ENCODE measurements around the gene TUBB4B.

TUBB4B gene

DNA sequence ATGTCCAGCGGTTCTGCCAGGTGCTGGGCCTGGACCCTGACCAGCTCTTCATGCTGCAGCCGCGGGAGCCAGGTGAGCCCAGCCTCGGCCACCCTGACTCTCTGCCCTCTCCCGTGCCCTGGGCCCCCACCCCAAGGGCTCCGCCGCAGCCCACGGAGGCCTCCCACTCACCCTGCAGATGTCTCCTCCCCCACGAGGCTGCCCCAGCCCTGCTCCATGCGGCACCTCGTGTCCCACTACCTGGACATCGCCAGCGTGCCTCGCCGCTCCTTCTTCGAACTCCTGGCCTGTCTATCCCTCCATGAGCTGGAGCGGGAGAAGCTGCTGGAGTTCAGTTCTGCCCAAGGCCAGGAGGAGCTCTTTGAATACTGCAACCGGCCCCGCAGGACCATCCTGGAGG, 26.5 kb upstream of the TUBB4B start:
- ChIA-PET POLR2A (interaction anchor here (0.5 to 17.2 kb wide), 7 partner anchors 6 to 513 kb away, joined by 3 to 304 read pairs (median 4); partner anchors contain the start of genes CYSRT1, NDOR1, RNF208 and RNF224), CTCF (interaction anchor here (0.5 to 1.1 kb wide), 2 partner anchors 22 to 96 kb away, joined by 3 to 8 read pairs; no protein-coding TSS in a partner anchor)
- H3K4me1 ChIP-seq (ENCODE audit: control insufficient read depth, insufficient read depth, low read length): no peaks in the 10 kb centered on the region
- H3K27ac ChIP-seq (ENCODE audit: extremely low read depth, low read depth, low read length): no peak overlapping the region
- no peak overlapping the region for H3K4me3 ChIP-seq (ENCODE audit: low read depth, low read length)
- TF ChIP-seq ZNF2 (tag by site-specific recombination; IDR thresholded peaks at IDR 0.05) (no peak), SETDB1 (IDR thresholded peaks at IDR 0.05; ENCODE audit: insufficient read length, low read length) (no peak), ZBTB7A (tag by site-specific recombination; IDR thresholded peaks at IDR 0.05; ENCODE audit: low read depth) (no peak), ZNF302 (tag by site-specific recombination; IDR thresholded peaks at IDR 0.05; ENCODE audit: low read depth) (no peak), EGR2 (tag by site-specific recombination; IDR thresholded peaks at IDR 0.05; ENCODE audit: low read depth) (peak; percentile 83), ZNF600 (tag by site-specific recombination; IDR thresholded peaks at IDR 0.05) (0 out of 2 replicates have a peak, but pooled peaks have one; percentile 19), ZNF560 (tag by site-specific recombination; IDR thresholded peaks at IDR 0.05; ENCODE audit: borderline replicate concordance) (no peak), ZFHX2 (tag by site-specific recombination; conservative IDR thresholded peaks at IDR 0.05) (peak; percentile 72), KLF8 (tag by site-specific recombination; IDR thresholded peaks at IDR 0.05) (no peak), ZNF155 (tag by site-specific recombination; IDR thresholded peaks at IDR 0.05) (no peak)
- TF ChIP-seq, protein P1, sequence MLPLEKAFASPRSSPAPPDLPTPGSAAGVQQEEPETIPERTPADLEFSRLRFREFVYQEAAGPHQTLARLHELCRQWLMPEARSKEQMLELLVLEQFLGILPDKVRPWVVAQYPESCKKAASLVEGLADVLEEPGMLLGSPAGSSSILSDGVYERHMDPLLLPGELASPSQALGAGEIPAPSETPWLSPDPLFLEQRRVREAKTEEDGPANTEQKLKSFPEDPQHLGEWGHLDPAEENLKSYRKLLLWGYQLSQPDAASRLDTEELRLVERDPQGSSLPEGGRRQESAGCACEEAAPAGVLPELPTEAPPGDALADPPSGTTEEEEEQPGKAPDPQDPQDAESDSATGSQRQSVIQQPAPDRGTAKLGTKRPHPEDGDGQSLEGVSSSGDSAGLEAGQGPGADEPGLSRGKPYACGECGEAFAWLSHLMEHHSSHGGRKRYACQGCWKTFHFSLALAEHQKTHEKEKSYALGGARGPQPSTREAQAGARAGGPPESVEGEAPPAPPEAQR (tag by site-specific recombination; IDR thresholded peaks at IDR 0.05): no peak
- peaks cover 3 to 84% of the 10 kb centered on the region in 2 experiments; a peak in 2 of 3 replicates for H3K36me3 ChIP-seq (ENCODE audit: control insufficient read depth in 2 of 2, insufficient read depth in 1 of 2, low read length in 2 of 2)
- H3K9me3 ChIP-seq (ENCODE audit: control insufficient read depth, insufficient read depth, low read depth, low read length): no peaks in the 10 kb centered on the region

DNA sequence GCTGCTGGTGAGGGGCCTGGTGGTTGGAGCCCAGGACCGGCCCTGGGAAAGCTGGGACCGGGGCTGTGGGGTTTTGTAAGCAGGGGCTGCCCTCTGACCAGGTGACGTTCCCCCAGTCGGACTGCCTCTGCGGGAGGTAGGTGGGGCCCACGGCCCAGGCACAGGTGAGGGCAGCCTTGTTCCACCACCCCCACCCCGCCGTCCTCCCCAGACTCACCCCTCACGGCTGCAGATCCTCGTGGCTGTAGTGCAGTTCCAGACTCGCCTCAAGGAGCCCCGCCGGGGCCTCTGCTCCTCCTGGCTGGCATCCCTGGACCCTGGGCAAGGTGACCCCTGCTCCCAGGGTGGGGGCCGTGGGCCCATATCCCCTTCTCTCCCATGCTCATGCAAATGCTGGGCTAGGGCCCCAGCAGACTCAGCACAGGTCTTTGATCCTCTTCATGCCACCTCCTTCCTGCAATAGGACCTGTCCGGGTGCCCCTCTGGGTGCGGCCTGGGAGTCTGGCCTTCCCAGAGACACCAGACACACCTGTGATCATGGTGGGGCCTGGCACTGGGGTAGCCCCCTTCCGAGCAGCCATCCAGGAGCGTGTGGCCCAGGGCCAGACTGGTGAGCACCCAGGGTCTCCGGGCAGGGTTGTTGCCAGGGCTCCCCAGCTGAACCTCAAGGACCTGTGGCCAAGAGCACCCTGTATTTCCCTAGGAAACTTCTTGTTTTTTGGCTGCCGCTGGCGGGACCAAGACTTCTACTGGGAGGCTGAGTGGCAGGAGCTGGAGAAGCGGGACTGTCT, 25.7 kb upstream of the TUBB4B start:
- peak; percentile 2; the same call in 1 of the 2 replicates for TF ChIP-seq SCRT2 (tag by site-specific recombination; IDR thresholded peaks at IDR 0.05)
- no peak for TF ChIP-seq ZNF292 (tag by site-specific recombination; IDR thresholded peaks at IDR 0.05; ENCODE audit: borderline replicate concordance, low read depth)
- peaks cover 0 to 84% of the 10 kb centered on the region in 2 experiments; a peak in 2 of 3 replicates for H3K36me3 ChIP-seq (ENCODE audit: control insufficient read depth in 2 of 2, insufficient read depth in 1 of 2, low read length in 2 of 2)
- no peak overlapping the region for H3K27ac ChIP-seq (ENCODE audit: extremely low read depth, low read depth, low read length)
- ChIA-PET CTCF (interaction anchor here (1.4 kb wide), 1 partner anchor 9 kb away, joined by 3 read pairs; no protein-coding TSS in a partner anchor), POLR2A (interaction anchor here (0.6 to 17.2 kb wide), 4 partner anchors 7 to 64 kb away, joined by 4 to 304 read pairs (median 157); partner anchors contain the start of genes CYSRT1, NDOR1, RNF208 and RNF224)
- H3K9me3 ChIP-seq (ENCODE audit: control insufficient read depth, insufficient read depth, low read depth, low read length): no peaks in the 10 kb centered on the region
- H3K4me3 ChIP-seq (ENCODE audit: low read depth, low read length): no peak overlapping the region
- H3K4me1 ChIP-seq (ENCODE audit: control insufficient read depth, insufficient read depth, low read length): no peaks in the 10 kb centered on the region

DNA sequence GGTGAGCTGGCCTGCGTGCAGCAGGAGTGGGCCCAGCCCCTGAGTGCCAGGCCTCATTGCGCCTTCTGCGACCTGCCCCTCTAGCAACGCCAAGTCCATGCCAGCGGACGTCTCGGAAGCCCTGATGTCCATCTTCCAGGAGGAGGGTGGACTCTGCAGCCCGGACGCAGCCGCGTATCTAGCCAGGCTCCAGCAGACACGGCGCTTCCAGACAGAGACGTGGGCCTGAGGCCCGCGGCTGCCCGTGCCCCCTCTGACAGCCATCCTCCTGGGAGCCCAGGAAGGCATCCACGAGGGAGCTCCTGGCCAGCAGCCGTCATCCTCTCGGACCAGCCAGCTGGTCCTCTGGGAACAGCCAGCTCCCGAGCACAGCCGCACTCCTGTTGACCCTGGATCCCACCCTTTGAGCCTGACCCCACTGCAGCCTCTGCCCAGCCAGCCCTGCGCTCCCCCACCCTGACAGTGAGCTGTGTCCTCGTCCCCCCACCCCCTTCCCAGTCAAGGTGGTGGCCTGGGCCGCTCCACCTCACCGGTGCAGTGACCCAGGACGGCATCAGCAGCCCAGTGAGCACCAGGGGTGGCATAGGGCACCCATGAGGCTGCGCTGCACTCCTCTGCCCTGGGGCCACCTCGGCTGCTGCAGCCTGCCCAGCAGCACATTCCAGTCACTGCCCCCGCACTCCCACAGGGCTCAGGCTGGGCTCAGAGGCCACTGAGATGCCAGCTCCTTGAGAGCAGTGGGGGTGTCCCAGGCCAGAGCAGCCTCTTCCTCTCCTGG, 24.7 kb upstream of the TUBB4B start:
- ChIA-PET CTCF (interaction anchor here (1.0 to 1.4 kb wide), 3 partner anchors 8 to 35 kb away, joined by 3 read pairs; no protein-coding TSS in a partner anchor), POLR2A (interaction anchor here (0.6 to 17.2 kb wide), 7 partner anchors 6 to 96 kb away, joined by 3 to 304 read pairs (median 8); partner anchors contain the start of genes CYSRT1, NDOR1, RNF208 and RNF224)
- TF ChIP-seq ZNF354C (tag by site-specific recombination; IDR thresholded peaks at IDR 0.05; ENCODE audit: borderline replicate concordance, low read depth) (no peak), ZNF692 (tag by site-specific recombination; IDR thresholded peaks at IDR 0.05) (no peak), ZFHX2 (tag by site-specific recombination; conservative IDR thresholded peaks at IDR 0.05) (peak; percentile 46), EGR2 (tag by site-specific recombination; IDR thresholded peaks at IDR 0.05; ENCODE audit: low read depth) (peak; percentile 51)
- Histone ChIP-seq H3K36me3 (ENCODE audit: control insufficient read depth in 2 of 2, insufficient read depth in 1 of 2, low read length in 2 of 2) (peaks cover 0 to 81% of the 10 kb centered on the region in 2 experiments; a peak in 1 of 3 replicates), H3K27ac (ENCODE audit: extremely low read depth, low read depth, low read length) (no peak overlapping the region), H3K4me1 (ENCODE audit: control insufficient read depth, insufficient read depth, low read length) (no peaks in the 10 kb centered on the region), H3K9me3 (ENCODE audit: control insufficient read depth, insufficient read depth, low read depth, low read length) (no peaks in the 10 kb centered on the region), H3K4me3 (ENCODE audit: low read depth, low read length) (no peak overlapping the region)

All from HEK293 (cell line).